DND-41 (cell line): ENCODE results near the gene TXNRD1.

Experiments used
- ATAC-seq: fragments of 200-7000 bp; cut with Tn5 transposase; 3 replicates; pipeline ENCODE4 v1.9.1; 2021; ENCODE audit warnings: low read depth; ENCODE audit not compliant: insufficient read depth
- DNase-seq: peaks from one replicate; pipeline ENCODE4 v3.0.0-alpha.2; 2020
- H2AFZ ChIP-seq: 2 replicates; pipeline ENCODE4 v1.6.0; 2012; ENCODE audit warnings: low read depth, low read length
- H3K27ac ChIP-seq: 2 replicates; pipeline ENCODE4 v1.5.1; 2012; ENCODE audit warnings: low read length, inconsistent platforms
- H3K27me3 ChIP-seq: fragments of 200-600 bp; sonication (generic); 2 replicates; pipeline ENCODE4 v1.6.0; 2012; ENCODE audit warnings: low read length, mild to moderate bottlenecking, inconsistent platforms; ENCODE audit not compliant: insufficient read depth, poor library complexity
- H3K36me3 ChIP-seq: 2 replicates; pipeline ENCODE4 v1.5.1; 2012; ENCODE audit warnings: low read length, inconsistent platforms; ENCODE audit not compliant: insufficient read depth
- H3K4me1 ChIP-seq: 2 replicates; pipeline ENCODE4 v1.5.1; 2012; ENCODE audit warnings: mild to moderate bottlenecking, low read length; ENCODE audit not compliant: insufficient read depth
- H3K4me2 ChIP-seq: 2 replicates; pipeline ENCODE4 v1.6.0; 2012; ENCODE audit warnings: mild to moderate bottlenecking, moderate library complexity, low read length, inconsistent platforms; ENCODE audit not compliant: insufficient read depth
- H3K4me3 ChIP-seq, 2 experiments: fragments of 200-600 bp in 1 of 2; shearing (Covaris generic) in 1 of 2; 2 replicates each; pipeline ENCODE4 v1.5.1; 2012 to 2016; ENCODE audit warnings: inconsistent platforms in 2 of 2, low read length in 2 of 2, mild to moderate bottlenecking in 2 of 2, low read depth in 1 of 2, moderate library complexity in 1 of 2
- H3K79me2 ChIP-seq: 2 replicates; pipeline ENCODE4 v1.6.0; 2012; ENCODE audit warnings: low read length, inconsistent platforms; ENCODE audit not compliant: insufficient read depth
- H3K9ac ChIP-seq: 2 replicates; pipeline ENCODE4 v1.6.0; 2012; ENCODE audit warnings: low read depth, mild to moderate bottlenecking, inconsistent platforms, low read length, moderate library complexity
- H3K9me3 ChIP-seq: 2 replicates; pipeline ENCODE4 v1.5.1; 2012; ENCODE audit warnings: low read length, moderate library complexity, mild to moderate bottlenecking, inconsistent platforms; ENCODE audit not compliant: insufficient read depth, severe bottlenecking
- H4K20me1 ChIP-seq: 2 replicates; pipeline ENCODE4 v1.6.0; 2012; ENCODE audit warnings: low read length; ENCODE audit not compliant: insufficient read depth
- EZH2 ChIP-seq: IDR thresholded peaks from 3 replicates; pipeline ENCODE4 v1.6.1; 2012; ENCODE audit warnings: borderline replicate concordance, low read depth, mild to moderate bottlenecking, moderate library complexity, low read length, inconsistent platforms; ENCODE audit not compliant: severe bottlenecking
- TF ChIP-seq, protein P1 (sequence below): IDR thresholded peaks from 2 replicates; pipeline ENCODE4 v1.5.1; 2012; ENCODE audit warnings: borderline replicate concordance, low read length, moderate library complexity, mild to moderate bottlenecking; ENCODE audit not compliant: poor library complexity, severe bottlenecking; ENCODE audit errors: extremely low read depth

Gene TXNRD1

DNA sequence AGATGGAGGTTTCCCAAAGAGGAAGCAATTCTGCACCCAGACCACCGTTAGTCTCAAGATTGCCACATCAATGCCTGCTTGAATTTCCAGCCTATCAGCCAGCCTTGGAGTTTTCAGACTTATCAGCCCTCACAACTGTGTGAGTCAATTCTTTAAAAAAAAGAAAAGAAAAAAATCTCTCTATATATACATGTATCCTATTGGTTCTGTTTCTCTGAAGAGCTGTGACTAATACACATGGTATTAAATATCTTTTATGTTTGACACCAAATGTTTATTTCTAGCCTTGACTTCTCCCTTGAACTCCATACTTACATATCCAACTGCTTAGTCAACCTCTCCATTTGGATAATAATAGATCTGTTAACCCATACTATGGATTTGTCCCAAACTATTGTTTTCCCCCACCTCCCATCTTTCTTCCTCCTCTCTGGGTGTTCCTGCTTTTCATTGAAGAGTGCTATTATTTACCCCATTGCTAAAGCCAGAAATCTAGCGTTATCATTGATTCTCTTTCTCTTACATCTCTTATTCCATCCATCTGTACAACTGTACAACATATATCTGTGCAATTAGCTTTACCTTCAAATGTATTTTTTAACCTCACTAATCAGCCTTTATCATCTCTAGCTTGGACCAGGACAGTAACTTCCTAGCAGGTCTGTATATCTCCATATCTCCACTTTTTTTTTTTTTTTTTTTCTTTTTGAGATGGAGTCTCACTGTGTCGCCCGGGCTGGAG, 65.3 kb downstream of the TXNRD1 start:
- ATAC-seq (no peak), DNase-seq (no peak)
- no peak for TF ChIP-seq EZH2
- TF ChIP-seq, protein P1, sequence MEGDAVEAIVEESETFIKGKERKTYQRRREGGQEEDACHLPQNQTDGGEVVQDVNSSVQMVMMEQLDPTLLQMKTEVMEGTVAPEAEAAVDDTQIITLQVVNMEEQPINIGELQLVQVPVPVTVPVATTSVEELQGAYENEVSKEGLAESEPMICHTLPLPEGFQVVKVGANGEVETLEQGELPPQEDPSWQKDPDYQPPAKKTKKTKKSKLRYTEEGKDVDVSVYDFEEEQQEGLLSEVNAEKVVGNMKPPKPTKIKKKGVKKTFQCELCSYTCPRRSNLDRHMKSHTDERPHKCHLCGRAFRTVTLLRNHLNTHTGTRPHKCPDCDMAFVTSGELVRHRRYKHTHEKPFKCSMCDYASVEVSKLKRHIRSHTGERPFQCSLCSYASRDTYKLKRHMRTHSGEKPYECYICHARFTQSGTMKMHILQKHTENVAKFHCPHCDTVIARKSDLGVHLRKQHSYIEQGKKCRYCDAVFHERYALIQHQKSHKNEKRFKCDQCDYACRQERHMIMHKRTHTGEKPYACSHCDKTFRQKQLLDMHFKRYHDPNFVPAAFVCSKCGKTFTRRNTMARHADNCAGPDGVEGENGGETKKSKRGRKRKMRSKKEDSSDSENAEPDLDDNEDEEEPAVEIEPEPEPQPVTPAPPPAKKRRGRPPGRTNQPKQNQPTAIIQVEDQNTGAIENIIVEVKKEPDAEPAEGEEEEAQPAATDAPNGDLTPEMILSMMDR: no peak
- Histone ChIP-seq H3K27me3 (no peaks in the 10 kb centered on the region), H3K36me3 (no peaks in the 10 kb centered on the region), H3K9ac (no peak overlapping the region), H3K9me3 (no peaks in the 10 kb centered on the region), H2AFZ (no peak overlapping the region), H3K4me3 (no peak overlapping the region), H4K20me1 (no peaks in the 10 kb centered on the region), H3K79me2 (no peaks in the 10 kb centered on the region), H3K4me1 (peaks cover 3% of the 10 kb centered on the region), H3K4me2 (no peak overlapping the region), H3K27ac (no peak overlapping the region)

DNA sequence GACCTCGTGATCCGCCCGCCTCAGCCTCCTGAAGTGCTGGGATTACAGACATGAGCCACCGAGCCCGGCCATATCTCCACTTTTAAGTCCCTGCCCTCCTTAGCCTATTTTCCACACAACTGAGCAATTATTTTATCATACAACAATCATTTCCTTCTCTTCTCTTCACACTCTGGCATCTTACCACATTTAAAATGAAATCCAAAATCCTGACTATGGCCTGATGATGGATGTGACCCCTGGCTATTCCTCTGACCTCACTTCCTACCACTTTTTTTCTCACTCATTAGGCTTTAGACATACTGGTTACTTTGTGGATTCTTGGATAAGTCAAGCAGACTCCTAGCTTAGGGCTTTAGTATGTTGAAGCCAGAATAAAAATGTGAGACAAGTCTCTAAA, 66.1 kb downstream of the TXNRD1 start:
- DNase-seq (no peak), ATAC-seq (no peak)
- peaks cover 11% of the 10 kb centered on the region for H3K4me1 ChIP-seq
- H3K27ac ChIP-seq: no peak overlapping the region
- H3K9ac ChIP-seq: no peak overlapping the region
- H3K27me3 ChIP-seq: no peaks in the 10 kb centered on the region
- no peaks in the 10 kb centered on the region for H3K79me2 ChIP-seq
- H4K20me1 ChIP-seq: no peaks in the 10 kb centered on the region
- no peak overlapping the region for H3K4me3 ChIP-seq
- H3K4me2 ChIP-seq: no peak overlapping the region
- H3K36me3 ChIP-seq: no peaks in the 10 kb centered on the region
- H3K9me3 ChIP-seq: no peaks in the 10 kb centered on the region
- H2AFZ ChIP-seq: 0 out of 2 replicates have a peak overlapping the region, but pooled peaks have one; percentile 26
- TF ChIP-seq, protein P1: no peak
- no peak for TF ChIP-seq EZH2

DNA sequence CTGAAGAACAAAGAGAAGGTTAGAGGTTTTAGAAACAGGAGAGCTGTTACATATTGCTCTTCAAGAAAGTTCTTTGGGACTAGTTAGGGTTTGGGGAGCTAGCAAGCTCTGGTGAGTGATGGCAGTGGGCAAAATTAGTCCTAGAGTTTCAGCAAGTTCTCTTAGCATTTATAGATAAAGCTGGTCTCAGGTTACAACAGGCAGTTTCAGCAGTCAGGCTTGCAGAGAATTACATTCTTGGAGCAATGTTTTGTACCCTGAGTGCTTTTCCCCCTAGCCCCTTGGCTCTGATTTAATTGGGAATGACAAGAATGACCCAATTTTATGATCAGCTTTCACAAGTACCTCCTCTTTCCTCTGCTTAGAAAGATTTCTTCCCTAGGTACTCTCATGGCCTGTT, 66.5 kb downstream of the TXNRD1 start:
- no peak for TF ChIP-seq EZH2
- TF ChIP-seq, protein P1: no peak
- ATAC-seq (no peak), DNase-seq (no peak)
- no peaks in the 10 kb centered on the region for H3K36me3 ChIP-seq
- H4K20me1 ChIP-seq: no peaks in the 10 kb centered on the region
- H2AFZ ChIP-seq: no peak overlapping the region; the same call in 1 of the 2 replicates
- peaks cover 11% of the 10 kb centered on the region for H3K4me1 ChIP-seq
- H3K9me3 ChIP-seq: no peaks in the 10 kb centered on the region
- H3K27ac ChIP-seq: no peak overlapping the region
- peaks cover 2% of the 10 kb centered on the region for H3K79me2 ChIP-seq
- H3K4me3 ChIP-seq: no peak overlapping the region
- no peaks in the 10 kb centered on the region for H3K27me3 ChIP-seq
- H3K9ac ChIP-seq: no peak overlapping the region
- H3K4me2 ChIP-seq: no peak overlapping the region
